ENCODE results near the gene ADAM12.

ADAM12 gene

GRCh38 chr10:126309228-126309883 lies 78.9 kb downstream of the ADAM12 start:
- no peak for DNase-seq

GRCh38 chr10:126302826-126303665 lies 85.2 kb downstream of the ADAM12 start:
- no peak for DNase-seq

- no peak for DNase-seq
These were observed 85.9 kb downstream of the ADAM12 start for GRCh38 chr10:126302476-126302756.

GRCh38 chr10:126301701-126302475 lies 86.4 kb downstream of the ADAM12 start:
- DNase-seq = no peak

- DNase-seq = no peak
These were observed 93.8 kb downstream of the ADAM12 start for GRCh38 chr10:126294451-126294850.

- DNase-seq = no peak
These were observed 98.0 kb downstream of the ADAM12 start for GRCh38 chr10:126290232-126290631.

- no peak for DNase-seq
These were observed 99.5 kb downstream of the ADAM12 start for GRCh38 chr10:126288547-126289493.

GRCh38 chr10:126286256-126286780 lies 102.0 kb downstream of the ADAM12 start:
- DNase-seq = no peak

GRCh38 chr10:126283307-126283706 lies 105.0 kb downstream of the ADAM12 start:
- DNase-seq = no peak

GRCh38 chr10:126278851-126279250 lies 109.4 kb downstream of the ADAM12 start:
- DNase-seq = no peak

GRCh38 chr10:126277181-126277580 lies 111.1 kb downstream of the ADAM12 start:
- no peak for DNase-seq

GRCh38 chr10:126272526-126272925 lies 115.8 kb downstream of the ADAM12 start:
- DNase-seq = no peak

GRCh38 chr10:126270111-126270510 lies 118.2 kb downstream of the ADAM12 start:
- no peak for DNase-seq

- DNase-seq = no peak
These were observed 120.0 kb downstream of the ADAM12 start for GRCh38 chr10:126268013-126268920.

- DNase-seq = no peak
These were observed 123.9 kb downstream of the ADAM12 start for GRCh38 chr10:126264102-126265018.

GRCh38 chr10:126263006-126263676 lies 125.1 kb downstream of the ADAM12 start:
- no peak for DNase-seq

GRCh38 chr10:126262233-126262838 lies 125.9 kb downstream of the ADAM12 start:
- DNase-seq = no peak

- DNase-seq = no peak
These were observed 128.4 kb downstream of the ADAM12 start for GRCh38 chr10:126259760-126260479.

Measured in hematopoietic multipotent progenitor cell treated with erythropoietin and hydrocortisone succinate and interleukin-3 and kit ligand, for 8 days (in vitro differentiated cells).